Measurements from ENCODE around the gene ADIPOR2.

Gene ADIPOR2

GRCh38 chr12:1777798-1778197, 86.9 kb downstream of the ADIPOR2 start:
- DNase-seq (ENCODE audit: low spot score) = no peak

GRCh38 chr12:1778911-1779310, 88.0 kb downstream of the ADIPOR2 start:
- no peak for DNase-seq (ENCODE audit: low spot score)

GRCh38 chr12:1779783-1780182, 88.9 kb downstream of the ADIPOR2 start:
- peak; percentile 78 for DNase-seq (ENCODE audit: low spot score)

- DNase-seq (ENCODE audit: low spot score) = no peak
Measured at GRCh38 chr12:1781772-1782171, 90.9 kb downstream of the ADIPOR2 start.

DNA sequence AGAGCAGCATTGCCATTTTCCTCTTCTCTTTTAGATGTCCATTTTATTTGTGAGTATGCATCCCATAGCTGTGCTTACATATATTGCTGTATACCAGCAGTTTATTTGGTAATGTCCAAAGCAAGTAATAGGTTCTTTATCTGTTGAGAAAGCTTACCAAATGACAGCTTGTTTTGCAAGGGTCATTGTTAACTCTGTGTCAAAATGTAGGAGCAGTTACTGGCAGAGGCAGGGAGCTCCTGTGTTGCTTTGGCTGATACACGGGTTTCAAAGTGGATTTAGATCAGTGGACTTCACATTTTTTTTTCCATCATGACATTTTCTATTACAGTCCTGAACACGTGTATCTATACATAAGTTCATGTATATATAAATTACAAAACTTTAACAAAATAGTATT, 91.3 kb downstream of the ADIPOR2 start:
- no peak for DNase-seq (ENCODE audit: low spot score)

DNA sequence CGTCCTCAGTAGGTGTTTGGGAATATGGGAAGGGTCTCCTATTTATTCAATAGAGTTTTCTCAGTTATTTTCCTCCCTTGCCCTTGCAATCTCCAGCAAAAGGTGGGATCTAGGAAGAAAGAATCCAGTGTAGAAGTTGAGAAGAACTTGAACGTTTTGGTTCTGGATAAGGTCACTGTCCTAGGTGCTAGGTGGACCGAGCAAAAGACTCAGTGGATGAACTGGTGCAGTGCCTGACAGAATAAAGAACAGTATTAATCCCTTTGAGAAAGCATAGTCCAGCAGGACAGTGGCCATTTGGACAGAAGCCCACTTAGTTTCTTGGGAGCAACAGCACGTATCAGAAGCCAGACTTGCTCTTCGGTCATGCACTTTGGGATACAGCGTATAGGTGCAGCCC, 96.8 kb downstream of the ADIPOR2 start:
- DNase-seq (ENCODE audit: low spot score) = no peak

DNA sequence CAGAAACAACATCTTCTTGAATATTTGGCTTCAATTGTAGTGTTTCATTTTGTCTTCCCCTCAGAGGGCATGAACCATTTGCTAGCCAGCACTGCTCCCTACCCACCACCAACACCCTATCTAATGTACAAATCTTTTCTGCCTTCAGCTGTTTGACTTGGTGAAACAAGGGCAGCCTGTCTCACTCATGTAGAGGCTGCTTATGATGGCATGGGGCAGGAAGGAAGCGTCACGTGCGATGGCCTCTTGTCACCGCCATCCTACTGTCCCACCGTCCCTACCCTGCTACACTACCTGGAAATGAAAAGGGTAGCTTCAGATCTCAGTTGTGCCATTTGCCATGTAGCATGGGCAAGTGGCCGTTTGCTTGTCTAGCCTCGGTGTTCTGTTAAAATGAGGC, 99.6 kb downstream of the ADIPOR2 start:
- DNase-seq (ENCODE audit: low spot score) = no peak

DNA sequence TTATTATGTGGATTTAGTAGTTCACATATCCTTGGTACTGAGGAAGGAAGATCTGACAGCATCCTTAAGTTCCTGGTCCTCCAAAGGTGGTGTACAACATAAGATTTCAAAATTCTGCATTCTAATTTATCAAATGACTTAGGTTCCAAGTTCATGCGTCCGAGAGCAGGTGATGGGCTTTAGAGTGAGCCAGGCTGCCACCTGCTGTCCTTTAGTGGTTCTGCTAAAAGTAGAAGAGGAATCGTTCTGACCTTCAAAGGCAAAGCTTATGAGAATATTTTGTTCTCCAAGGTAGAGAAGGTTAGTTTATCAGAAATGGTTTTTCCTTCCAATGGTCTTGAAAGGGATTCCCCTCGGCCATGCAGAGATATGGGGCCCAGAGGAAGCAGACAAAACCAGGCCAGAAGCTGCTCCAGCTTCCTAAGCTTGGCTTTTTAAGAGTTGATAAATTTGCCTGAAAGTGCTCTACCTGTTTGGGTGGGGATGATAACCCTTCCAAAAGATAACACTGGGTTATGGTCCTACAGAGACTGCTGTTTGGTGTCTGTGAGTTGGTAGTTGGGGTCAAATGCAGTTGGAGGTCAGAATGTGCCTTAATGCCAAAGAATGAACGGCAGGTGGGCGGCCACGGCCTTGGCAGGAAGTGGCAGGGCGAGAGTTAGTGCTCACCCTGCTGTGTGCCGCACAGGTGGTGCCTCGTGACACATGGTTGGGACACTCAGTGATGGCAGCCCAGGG, 100.4 kb downstream of the ADIPOR2 start:
- peak; percentile 87 for DNase-seq (ENCODE audit: low spot score)

GRCh38 chr12:1792406-1792805, 101.5 kb downstream of the ADIPOR2 start:
- no peak for DNase-seq (ENCODE audit: low spot score)

GRCh38 chr12:1793426-1794210, 102.7 kb downstream of the ADIPOR2 start:
- DNase-seq (ENCODE audit: low spot score) = no peak

GRCh38 chr12:1794440-1795090, 103.7 kb downstream of the ADIPOR2 start:
- no peak for DNase-seq (ENCODE audit: low spot score)

DNA sequence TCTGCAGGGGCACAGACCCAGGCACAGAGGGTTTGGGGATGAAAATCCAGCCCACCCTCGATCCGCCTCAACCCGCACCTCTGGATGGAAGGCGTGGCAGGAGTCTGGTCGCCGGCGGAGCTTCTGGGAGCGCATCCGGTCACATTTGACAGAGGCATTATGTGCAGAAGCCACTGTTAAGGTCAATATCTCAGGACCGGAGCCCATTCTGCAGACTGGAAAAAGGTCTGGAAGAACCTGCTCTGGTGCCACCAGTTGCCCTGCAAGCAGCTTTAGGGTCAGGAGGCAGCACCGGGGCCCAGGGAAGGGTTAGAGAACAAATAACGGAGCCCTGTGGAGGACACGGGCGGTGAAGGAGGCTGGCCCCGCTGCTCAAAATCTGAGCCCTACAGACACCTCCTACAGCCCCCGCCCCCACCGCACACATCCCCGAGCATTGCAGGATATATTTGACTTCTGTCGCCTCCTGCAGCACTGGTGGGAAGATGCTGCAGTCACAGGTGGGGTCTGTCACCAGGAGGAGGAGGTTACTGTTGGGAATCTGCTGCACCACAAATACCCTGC, 104.4 kb downstream of the ADIPOR2 start:
- no peak for DNase-seq (ENCODE audit: low spot score)

DNA sequence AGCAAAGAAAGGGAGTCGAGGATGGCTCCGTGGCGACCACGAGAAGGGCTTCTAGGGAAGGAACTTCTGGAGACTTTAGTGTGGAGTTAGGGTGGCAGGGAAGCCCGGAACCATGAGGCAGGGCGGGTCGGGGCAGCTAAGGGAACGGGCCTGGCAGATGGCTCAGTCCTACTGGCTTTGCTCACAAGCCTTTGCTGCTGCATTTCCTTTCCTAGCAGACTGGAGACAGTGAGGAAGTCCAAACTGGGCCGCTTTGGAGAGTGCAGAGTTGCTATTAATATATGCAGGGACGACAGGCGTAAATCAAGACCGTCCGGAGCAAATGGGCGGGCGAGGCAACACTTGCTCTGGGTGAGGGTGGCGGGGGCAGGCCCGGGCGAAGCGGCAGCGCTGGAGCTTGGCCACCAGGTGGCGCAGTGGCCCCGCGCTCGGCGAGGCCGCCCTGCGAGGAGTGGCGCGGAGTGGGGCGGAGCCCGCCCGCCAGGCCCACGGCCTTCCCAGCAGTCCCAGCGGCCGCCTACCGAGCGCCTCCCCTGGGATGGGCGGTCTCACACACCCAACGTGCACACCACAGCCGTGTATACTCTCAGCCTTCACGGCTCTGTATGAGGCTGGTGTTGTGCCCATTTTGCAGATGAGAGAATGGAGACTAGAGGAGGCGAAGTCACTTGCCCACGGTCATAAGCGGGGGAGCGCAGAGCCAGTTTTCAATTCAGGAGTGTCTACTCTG, 105.1 kb downstream of the ADIPOR2 start:
- peak; percentile 92 for DNase-seq (ENCODE audit: low spot score)

- DNase-seq (ENCODE audit: low spot score) = no peak
Measured at GRCh38 chr12:1796515-1797010, 105.7 kb downstream of the ADIPOR2 start.

GRCh38 chr12:1797011-1797901, 106.4 kb downstream of the ADIPOR2 start:
- DNase-seq (ENCODE audit: low spot score) = no peak

- DNase-seq (ENCODE audit: low spot score) = no peak
Measured at GRCh38 chr12:1797991-1798640, 107.2 kb downstream of the ADIPOR2 start.

DNA sequence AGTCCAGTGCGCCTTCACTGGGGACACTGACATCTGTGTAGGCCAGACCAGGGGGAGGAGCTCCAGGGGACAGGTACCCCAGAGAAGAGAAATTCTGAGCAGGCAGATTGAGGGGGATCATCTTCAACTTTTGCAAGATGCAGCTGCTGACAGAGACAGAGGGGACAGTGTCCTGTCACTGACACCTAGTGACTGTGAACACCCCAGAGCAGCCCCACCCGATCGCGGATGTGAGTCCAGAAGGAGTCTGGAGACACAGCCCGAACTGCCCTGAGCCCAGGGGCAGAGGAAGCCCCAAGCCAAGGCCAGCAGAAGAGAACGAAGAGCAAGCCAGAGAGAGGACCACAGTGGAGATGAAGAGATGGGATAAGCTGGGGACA, 107.8 kb downstream of the ADIPOR2 start:
- DNase-seq (ENCODE audit: low spot score) = no peak

DNA sequence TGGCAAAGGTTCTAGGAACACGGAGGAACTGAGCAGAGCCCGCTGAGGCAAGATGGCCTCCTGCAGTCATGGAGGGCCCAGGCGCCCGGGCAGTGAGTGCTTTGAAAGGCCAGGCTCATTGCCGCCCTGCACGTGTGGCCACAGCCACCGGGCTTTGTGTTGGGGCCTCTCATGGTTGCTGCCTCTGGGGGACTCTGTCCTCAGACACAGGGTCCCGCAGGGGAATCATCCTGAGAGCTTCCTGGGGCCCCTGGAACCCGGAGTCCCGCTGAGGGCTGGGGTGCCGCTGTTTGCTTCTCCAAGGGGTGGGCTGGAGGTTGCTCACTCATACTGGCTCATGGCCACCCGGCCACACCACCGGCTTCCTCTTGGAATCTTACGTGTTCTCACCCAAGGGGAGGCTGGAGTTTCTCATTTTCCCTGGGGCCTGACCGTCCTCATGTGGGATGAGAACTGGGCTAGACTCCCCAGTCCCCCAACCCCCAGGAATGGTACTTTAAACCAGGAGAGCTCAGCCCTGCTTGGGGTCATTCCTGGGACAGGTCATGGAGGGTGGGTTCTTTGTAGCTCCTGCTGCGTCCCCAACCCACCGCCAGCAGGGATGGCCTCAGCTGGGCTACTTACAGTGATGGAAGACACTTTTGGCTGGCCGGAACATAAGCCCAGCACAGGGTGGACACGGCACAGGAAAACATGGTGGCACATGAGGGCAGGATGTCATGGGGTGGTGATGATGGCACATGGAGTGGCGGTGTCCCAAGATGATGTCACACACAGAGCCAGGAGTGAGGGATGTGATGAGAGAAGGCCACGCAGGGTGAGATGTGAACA, 108.4 kb downstream of the ADIPOR2 start:
- DNase-seq (ENCODE audit: low spot score) = no peak

DNA sequence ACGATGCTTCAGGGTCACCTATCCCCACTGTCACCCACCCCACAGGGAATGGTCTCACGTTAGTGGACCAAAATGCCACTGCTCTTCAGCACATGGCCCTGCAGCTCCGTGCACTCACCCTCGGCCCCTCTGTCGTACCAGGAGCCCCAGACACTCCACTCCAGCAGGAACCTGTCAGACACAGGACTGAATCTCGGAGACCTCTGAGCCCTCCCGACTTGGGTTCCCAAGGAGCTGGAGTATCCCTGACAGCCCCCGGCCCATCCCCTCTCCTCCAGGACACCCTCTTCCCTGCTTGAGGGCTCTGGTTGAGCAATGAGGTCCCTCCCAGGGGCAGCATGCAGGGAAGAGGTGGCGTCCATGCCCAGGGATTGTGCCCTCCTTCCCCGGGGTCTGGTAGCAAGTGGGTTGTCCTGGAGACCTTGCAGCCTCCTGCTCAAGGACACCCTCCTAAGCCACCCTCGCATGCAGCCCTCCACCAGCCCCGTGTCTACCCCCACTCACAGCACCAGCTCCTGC, 109.1 kb downstream of the ADIPOR2 start:
- no peak for DNase-seq (ENCODE audit: low spot score)

Data from Ammon's horn (tissue), 1 donor.